HG03342 (cell line): ENCODE data around the gene F2RL3.
"Not testable (repeated sequence)": the region's sequence is repeated elsewhere in the genome, so short reads cannot be mapped to it uniquely, and the experiment has no call there.

Source experiments
- ATAC-seq: cut with Tn5 transposase; IDR thresholded peaks from one replicate; pipeline ENCODE4 v1.9.1; 2021; ENCODE audit warnings: mild to moderate bottlenecking, moderate library complexity; ENCODE audit not compliant: unreplicated experiment

F2RL3 gene

GRCh38 chr19:16874250-16874977 is 14.4 kb upstream of the F2RL3 start:
- ATAC-seq: no peak

- not testable (repeated sequence) for ATAC-seq
Observed at GRCh38 chr19:16874978-16875299, 13.9 kb upstream of the F2RL3 start.

- no peak for ATAC-seq
Observed at GRCh38 chr19:16875584-16876555, 12.9 kb upstream of the F2RL3 start.

GRCh38 chr19:16876904-16877361 is 11.9 kb upstream of the F2RL3 start:
- no peak for ATAC-seq

- no peak for ATAC-seq
Observed at GRCh38 chr19:16877581-16877980, 11.2 kb upstream of the F2RL3 start.

GRCh38 chr19:16878181-16878965 is 10.4 kb upstream of the F2RL3 start:
- ATAC-seq: no peak

GRCh38 chr19:16880884-16881554 is 7.8 kb upstream of the F2RL3 start:
- no peak for ATAC-seq

GRCh38 chr19:16882146-16882545 is 6.7 kb upstream of the F2RL3 start:
- ATAC-seq: no peak

- no peak for ATAC-seq
Observed at GRCh38 chr19:16883522-16883921, 5.3 kb upstream of the F2RL3 start.

- ATAC-seq: no peak
Observed at GRCh38 chr19:16885166-16885565, 3.6 kb upstream of the F2RL3 start.

- no peak for ATAC-seq
Observed at GRCh38 chr19:16886305-16886880, 2.4 kb upstream of the F2RL3 start.

- ATAC-seq: no peak
Observed at GRCh38 chr19:16887353-16888265, 1.2 kb upstream of the F2RL3 start.

GRCh38 chr19:16889366-16889882 is 625 bp downstream of the F2RL3 start:
- ATAC-seq: no peak

- ATAC-seq: no peak
Observed at GRCh38 chr19:16889883-16890460, 1.2 kb downstream of the F2RL3 start.

- no peak for ATAC-seq
Observed at GRCh38 chr19:16890461-16891184, 1.8 kb downstream of the F2RL3 start.

GRCh38 chr19:16891696-16892382 is 3.0 kb downstream of the F2RL3 start:
- ATAC-seq: no peak

GRCh38 chr19:16892436-16892835 is 3.6 kb downstream of the F2RL3 start:
- ATAC-seq: no peak
